Measurements from ENCODE around the gene IPPK.
"Not testable (repeated sequence)": the region's sequence is repeated elsewhere in the genome, so short reads cannot be mapped to it uniquely, and the experiment has no call there.

Gene IPPK

DNA sequence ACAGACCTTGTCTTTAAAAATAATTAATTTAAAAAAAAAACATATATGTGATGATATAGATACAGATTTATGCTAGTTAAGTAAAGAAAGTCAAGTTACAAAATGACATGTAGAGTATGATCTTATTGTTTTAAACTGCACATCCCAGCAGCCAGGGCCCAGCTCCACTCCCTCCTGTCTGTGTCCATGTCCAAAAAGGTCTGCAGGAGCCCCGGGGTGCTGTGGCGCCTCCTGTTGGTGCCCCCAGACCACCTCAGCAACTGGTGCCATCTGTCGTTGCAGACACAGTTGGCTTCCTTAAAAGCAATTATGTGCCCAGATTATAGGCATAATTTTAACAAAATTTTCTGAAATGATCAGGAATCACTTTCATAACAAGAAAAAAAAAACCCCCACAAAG is 33.3 kb downstream of the IPPK start:
- DNase-seq: no peak

DNA sequence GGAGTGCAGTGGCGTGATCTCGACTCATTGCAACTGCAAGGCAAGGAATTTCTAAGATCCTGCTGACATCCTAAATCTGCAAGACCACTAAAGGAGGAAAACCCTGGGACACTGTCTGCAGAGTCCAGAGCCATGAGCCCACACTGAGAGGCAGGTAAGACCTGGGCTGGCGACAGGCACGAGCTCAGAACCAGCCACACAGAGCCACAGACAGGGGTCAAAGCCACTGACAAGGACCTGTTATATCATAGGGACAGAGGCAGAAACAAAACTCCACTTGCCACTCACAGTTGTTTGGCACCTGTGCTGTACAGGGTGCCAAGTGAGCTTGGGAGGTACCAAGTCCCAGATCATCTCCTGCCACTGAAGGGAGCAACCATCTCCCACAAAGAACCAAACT is 34.2 kb downstream of the IPPK start:
- DNase-seq: no peak

DNA sequence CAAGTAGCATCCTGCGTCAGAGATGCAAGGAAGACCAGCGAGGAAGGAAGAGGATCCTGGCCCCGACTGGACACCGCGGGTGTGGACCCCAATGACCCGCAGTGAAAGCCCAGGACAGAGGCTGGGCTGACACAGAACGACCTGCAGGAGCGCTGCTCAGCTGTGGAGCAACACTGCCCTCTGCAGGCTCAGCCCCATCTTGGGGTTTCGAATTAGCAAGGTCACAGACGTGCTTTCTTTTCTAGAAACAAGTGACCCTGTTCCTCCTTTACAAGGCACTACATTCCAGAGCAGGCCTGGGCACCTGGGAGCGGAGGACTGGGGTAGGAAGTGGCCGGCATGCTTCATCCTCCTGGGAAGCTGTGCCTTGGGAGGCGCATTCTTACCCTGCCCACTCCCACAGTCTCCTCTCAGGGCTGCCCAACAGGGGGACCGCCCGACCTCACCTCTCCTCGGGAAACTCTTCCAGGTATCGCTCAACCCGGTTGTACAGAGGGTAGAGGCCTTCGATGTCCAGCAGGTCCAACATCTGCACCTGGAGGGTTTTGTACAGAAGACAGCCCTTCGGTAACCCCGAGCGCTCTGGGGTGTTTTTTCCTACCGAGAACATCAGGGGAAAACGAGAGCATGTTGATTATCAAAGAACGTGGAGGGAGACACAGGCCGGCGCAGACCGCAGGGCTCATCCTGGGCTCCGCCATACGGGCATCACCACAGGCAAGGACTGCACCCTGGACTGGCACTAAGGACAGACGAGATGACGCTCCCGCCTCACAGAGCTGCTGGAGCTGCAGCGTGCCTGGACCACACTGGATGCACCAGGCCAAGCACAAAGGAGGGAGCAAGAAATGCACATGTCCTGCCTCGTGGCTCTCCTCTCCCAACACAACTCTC is 35.0 kb downstream of the IPPK start:
- no peak for DNase-seq

DNA sequence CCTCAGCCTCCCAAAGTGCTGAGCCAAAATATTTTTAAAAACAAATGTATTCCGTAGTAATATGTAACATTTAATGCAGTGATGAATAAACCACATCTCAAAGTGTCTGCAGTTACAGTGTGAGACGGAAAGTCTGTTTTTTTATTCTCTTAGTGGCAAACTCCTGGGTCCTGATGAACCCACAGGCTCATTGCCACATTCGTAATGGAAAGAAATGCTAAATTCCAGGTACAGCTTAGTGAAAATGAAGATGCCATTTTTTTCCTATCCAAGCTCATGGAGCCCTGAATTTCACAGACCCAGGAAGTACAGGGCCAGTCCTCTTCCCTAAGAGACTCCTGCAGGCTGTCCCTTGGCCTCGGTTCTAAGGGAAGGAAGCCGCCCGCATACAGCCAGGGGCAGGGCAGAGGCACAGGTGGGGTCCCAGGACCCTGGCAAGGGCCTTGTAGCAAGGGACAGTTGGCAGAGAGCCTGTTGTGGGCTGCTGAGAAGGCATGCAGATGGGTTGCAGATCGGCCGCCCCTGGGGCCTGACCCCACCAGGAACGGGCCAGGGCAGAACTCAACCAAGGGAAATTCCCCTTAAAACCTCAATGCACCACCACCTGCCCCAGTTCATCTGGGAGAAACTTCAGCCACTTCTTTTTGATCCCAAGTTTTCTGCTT is 36.2 kb downstream of the IPPK start:
- no peak for DNase-seq

DNA sequence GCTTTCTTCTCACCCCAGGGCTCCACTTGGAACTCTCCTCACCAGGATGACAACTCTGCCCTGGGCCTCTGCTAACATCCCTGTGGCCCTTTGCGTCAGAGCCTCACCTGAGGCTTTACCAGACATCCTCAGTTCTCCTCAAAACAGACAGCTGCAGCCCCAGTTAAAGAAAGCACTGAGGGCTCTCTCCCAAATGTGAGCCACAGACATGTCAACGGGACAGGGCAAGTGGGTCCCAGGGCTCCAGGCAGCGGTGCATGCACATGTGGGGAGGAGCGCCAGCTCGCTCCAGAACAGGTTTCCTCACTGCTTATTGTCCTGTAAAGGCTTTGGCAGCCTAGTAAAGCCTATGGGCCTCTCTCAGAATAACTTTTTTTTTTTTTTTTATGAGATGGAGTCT is 37.3 kb downstream of the IPPK start:
- DNase-seq: no peak

DNA sequence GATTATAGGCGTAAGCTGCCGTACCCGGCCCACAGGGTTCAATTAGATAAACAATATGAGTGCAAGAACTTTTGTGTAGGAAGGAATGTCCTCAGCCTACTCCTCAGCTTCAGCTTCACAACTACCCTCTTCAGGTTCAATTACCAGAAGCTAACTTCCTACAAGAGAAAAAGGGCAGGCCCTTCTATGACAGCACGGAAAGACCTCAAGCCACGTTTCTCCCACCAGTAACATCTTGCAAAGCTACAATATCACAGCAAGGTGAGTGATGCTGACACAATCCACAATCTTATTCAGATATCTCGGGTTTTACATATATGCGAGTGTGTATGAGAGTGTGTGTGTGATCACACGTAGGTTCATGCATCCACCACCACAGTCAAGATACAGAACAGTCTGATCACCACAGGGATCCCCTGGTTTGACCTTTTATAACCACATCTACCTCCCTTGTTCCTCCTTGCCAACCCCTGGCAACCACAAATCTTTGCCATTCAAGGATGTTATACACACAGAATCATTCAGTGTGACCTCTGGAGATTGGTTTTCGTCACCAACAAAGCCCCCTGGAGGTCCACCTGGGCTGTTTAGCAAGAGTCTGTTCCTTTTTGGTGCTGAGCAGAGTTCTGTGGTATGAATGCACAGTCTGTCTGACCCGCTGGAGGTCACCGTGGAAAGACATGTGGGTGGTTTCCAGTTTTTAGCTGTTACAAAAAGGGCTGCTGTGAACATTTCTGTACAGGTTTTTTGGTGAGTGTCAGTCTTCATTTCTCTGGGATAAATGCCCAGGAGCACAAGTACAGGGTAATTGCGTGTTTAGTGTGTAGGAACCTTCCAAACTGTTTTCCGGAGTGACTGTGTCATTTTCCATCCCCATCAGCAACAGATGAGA is 38.2 kb downstream of the IPPK start:
- DNase-seq: no peak

DNA sequence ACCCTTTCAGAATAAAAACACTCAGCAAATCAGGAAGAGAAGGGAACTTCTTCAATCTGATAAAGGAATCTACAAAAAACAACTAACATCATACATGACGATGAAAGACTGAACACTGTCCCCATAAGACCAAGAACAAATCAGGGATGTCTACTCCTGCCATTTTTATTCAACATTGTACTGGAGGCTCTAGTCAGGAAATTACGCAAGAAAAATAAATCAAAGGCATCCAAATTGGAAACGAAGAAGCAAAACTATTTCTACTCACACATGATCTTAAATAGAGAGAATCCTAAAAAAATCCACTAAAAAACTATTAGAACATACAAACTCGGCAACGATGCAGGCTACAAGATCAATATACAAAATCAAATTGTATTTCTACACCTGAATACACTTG is 42.3 kb downstream of the IPPK start:
- DNase-seq: no peak

DNA sequence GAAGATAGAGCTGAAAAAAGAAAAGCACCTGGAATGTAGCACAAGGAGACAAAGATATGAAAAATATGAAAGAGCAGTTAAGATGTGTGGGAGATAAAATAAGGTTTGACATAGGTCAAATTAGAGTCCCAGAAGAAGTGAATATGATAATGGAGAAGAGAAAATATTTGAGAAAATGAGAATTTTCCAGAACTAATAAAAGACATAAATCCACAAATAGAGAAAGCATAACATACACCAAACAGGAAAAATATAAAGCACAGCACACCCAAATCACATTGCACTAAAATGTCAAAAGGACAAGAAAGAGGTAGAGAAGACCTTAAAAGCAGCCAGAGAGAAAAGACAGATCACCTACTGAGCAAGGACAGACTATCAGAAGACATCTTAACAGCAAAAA is 43.4 kb downstream of the IPPK start:
- no peak for DNase-seq

DNA sequence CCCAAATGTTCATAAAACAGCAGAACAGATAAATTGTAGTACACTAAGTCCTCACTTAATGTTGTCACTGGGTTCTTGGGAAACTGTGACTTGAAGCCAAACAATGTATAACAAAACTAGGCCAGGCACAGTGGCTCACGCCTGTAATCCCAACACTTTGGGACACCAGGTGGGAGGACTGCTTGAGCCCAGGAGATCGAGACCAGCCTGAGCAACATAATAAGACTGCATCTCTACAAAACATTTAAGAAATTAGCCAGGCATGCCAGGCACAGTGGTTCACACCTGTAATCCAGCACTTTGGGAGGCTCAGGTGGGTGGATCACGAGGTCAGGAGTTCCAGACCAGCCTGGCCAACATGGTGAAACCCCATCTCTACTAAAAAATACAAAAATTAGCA is 46.0 kb downstream of the IPPK start:
- not testable (repeated sequence) for DNase-seq

DNA sequence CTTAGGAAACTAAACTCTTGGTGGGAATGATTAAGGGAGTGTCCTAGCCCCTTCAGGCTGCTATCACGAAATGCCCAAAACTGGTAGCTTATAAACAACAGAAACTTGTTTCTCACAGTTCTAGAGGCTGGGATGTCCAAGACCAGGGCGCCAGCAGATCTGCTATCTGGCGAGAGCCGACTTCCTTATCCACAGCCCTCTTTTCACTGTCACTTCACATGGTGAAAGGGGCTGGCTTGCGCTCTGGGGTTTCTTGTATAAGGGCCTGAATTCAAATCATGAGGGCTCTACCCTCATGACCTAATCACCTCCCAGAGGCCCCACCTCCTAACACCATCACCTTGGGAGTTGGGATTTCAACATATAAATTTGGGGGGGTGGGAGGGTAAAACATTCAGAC is 49.1 kb downstream of the IPPK start:
- no peak for DNase-seq

DNA sequence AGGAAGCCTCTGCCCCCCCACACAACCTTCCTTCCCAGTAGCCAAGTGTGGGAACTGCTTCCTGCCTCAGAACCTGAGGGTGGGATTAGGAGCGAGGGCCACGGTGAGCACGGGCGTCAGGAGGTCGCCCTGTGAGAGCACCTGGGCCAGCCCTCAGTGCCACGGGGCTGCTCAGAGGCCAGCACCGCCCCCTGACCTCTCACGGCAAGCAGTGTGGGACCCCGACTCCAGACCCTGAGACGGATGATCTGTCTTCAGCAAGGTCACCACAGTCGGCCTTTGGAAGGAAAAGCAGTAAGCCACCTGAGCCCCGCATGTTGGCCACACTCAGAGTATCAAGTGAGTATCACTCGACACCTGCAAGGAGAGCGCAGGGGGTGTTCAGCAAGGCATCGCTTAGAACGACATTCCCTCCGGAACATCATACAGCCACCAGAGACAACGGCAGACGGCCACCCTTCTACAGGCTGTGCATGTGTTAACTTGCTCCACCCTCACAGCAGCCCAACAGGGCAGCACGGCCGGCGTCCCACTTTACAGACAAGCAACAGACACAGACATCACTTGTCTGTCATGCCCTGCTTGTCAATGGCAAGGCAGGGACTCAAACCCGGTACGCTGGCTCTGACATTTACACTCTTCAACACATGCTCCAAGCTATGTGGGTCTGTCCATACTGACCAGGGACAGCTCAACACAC is 50.2 kb downstream of the IPPK start:
- no peak for DNase-seq

DNA sequence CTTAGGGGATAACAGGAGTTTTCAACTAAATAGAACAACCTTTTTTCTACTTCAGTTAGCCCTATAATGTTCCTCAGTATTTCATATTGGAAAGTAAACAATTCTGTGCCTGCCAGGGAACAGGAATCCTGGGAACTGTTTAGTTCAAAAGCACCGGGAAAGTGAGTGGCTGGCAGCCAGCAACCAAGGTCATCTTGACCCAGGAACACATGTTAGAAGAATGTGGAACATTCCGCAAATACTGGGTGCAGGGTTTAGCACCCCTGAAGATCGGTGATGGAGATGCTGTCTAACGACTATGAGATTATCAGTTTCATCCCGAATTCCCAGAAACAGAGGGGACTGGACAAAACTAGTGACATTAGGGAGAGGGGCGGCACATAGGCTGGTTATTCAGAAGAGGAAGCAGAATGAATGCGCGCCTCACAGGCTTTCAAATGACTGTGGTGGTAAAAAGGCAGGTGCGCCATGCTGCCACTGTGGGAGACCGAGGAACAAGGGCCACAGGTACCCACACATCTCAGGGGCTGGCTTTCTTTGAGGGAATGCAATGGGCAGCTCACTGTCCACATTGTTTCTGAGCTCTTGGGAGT is 51.2 kb downstream of the IPPK start:
- no peak for DNase-seq

DNA sequence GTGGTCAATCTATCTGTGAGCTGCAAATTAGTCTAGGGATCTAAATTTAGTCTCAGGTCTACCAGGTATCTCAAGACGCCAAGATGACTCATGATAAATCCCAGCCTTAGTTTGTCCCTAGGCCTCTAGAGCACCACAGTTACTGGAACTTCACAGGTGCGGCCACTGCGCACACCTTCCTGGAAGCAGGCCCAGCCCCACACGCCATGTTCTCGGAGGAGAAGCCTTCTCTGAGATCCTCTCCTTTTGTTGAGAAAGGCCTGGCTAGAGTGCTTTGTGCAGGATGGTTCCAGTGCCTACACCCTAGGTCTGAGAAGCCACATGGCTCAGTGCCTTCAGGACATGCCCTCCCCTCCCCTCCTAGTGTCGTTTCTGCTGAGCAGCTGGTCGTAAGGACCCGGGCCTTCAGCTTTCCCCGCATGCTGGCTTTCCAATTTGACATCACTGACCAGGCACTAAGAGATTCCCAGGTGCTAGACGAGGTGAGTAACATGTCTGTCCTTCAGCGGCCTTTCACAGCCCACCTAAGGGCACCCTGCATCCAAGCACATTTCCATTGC is 51.9 kb downstream of the IPPK start:
- no peak for DNase-seq

DNA sequence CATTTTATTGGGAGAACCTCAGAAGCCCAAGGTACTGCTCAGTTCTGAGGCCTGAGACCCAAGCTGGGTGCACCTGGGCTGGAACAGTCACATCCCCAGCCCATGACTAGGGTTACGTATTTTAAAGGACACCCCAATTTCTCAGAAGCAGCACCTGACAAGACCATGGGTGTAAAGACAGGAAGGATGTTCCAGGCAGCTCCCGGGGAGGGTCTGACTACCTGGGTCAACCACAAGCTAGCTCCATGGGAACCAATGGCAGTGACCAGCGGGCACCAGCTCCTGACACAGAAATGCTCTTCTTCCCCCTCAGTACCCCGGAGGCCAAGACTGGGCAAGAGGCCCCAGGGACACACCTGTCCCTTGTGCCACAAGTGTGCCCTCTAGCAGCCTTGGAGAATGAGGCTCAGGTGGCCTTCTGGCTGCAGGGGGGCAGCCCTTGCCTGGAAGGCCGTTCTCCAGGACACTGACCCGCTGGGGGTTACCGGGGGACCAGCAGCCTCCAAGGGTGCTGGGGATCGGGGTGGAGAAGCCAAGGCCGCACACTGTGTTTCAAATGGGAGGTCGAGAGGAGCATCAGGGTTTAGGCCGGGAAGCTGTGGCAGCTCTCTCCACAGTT is 52.6 kb downstream of the IPPK start:
- no peak for DNase-seq

DNA sequence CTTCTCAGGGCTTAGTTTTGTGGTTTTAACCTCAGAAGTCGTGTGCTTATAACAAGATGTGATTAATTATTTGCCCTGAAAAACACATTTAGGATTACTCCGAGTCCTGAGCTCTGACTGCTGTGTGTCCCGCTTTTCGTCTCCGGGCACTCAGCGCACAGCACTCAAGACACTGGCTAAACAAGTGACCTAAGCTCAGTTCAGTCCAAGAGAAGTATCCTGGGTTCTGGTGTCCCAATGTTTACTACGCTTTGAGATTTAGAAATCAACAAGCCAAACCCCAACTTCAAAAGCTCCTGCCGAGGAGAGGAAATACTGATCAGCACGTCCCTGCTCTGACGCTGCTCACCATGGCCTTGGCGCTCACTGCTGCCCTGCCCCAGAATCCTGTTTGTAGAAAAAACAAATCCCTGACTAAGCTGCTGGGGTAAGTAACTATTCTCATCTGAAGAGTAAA is 53.2 kb downstream of the IPPK start:
- no peak for DNase-seq

DNA sequence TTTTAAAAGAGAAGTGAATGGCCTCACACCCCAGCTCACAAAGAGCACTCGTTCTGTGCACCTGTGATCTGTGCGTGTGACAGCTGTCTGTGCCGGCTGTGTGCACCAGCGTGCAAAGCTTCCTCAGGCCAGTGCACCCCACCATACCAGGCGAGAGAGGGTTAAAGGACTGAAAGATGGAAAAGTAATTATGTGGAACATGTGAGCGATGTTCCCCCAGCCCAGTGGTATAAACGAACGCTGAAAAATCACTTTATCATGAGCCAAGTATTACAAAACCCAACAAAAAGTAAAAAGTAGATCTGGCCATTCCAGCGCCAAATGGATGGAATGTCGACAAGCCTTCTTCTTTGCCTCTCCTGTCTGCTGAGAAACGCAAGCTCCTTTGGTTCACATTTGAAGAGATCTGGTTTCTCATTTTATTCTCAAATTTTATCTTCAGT is 53.7 kb downstream of the IPPK start:
- DNase-seq: no peak

DNA sequence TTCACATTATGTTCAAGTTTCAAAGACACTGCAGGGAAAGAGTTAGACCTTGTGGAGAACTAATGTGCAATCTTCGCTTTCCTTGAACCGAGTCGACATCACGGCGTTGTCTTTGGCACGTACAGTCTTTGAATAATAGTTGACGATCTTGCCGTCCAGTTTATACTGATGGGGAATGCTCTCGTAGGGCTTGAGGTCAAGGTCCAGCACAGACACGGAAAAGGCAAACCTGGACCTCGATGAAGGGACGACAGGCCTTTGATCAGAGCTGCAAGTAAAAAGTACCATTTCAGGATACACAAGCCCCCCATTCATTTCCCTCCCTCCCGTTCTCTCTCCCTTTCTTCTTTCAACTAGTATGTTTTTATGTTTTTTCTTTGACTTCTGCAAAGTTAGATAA is 54.1 kb downstream of the IPPK start:
- DNase-seq: no peak

DNA sequence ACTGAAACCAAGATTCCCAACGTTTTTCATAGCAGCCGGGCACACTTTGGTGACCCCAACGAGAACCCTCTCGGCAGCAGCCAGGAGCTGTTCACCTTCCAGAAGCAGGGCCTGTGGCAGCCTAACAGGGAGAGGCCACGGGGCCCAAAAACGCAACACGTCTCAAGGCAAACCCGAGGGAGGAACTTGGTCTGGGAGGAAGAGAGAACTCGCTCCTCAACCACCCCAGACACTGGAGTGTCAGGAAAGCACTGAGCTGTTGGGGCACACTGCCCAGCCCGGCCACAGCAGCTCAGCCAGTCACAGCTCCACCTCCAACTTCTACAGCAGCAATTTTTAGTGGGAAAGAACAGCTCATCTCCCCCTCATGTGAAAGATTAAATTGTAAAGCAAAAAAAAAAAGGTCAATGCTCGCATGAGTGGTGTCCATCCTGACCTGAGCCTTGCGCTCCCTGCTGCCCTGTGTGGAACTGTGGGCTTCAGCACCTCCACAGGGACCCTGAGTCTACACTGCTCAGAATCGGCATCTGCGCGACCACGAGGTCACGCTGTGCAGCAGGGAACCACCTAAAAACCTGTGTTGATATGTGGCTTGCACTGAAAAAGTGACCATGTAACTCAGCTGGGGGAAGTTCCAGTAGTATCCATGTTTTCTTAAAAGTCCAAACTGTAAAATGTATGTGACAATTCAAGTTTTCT is 55.0 kb downstream of the IPPK start:
- no peak for DNase-seq

DNA sequence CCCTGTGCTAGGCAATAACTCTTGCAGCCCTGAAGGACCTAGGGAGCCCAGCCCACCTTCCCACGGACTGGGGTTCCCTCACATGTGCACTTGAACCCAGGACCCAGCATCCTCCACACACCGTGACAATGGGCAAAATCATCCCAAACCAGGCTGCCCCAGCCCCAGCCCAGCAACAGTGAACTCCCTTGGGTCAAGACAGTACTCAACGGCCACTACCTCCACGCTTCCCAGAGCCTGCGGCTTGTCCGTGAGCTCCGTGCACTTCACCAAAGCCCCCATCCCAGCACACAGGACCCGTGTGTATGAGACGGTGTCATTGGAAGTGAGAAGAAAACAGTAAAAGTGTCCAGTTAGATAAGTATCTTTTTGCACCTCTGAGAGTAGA is 55.8 kb downstream of the IPPK start:
- DNase-seq: no peak

DNA sequence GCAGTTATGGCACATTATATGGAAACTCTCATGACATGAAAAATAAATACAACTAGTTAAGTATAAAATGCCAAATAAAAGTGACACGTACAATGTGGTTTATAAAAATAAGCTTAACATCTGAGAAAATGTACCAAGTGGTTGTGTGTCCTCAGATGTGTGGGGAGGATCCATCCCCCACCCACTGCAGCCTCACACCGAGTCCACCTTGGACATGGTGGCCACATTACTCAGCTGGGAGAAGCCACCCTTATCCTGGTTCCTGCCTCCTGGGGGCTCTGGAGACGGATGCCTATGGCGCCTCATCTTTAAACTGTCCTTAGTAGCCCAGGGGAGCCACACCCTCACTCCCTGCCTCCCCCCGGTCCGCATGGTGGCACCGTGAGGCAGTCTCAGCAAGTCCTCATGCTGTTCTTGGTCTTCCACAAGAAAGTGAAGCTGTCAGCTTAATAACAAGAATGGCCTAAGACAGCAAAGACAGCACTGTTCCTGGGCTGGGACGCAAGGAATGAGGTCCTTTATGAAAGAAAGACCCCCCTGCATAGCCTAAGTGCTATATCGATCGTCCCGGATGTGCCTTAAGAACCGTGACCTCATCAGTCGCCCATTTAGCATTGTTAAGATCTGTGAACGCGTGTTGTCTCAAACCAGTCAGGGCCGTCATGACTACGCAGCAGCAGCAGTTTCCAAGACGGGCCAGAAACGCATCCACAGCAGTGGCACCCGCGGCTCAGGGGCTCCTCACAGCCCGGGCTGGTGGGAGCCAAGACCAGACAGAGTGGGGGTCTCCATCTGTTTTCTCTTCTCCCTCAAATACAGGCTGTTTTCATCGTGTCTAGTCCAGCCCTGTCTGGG is 56.4 kb downstream of the IPPK start:
- DNase-seq: no peak
